Embryonic facial prominence (tissue), 1 donor: ENCODE data around the gene SLC9A2.
A peak's percentile ranks its signal among the peaks of the same experiment; 100 is the strongest.

Source experiments
- DNase-seq: peaks from one replicate; pipeline ENCODE4 v3.0.0-alpha.2; 2016; ENCODE audit errors: extremely low spot score

Gene SLC9A2

GRCh38 chr2:102735416-102736109 is 116.2 kb downstream of the SLC9A2 start:
- no peak for DNase-seq

GRCh38 chr2:102736110-102736409 is 116.7 kb downstream of the SLC9A2 start:
- no peak for DNase-seq

- DNase-seq, result peak; percentile 42
These were observed 117.4 kb downstream of the SLC9A2 start for GRCh38 chr2:102736410-102737409.

GRCh38 chr2:102737431-102737830 is 118.1 kb downstream of the SLC9A2 start:
- no peak for DNase-seq

GRCh38 chr2:102743259-102743658 is 123.9 kb downstream of the SLC9A2 start:
- DNase-seq, result no peak

GRCh38 chr2:102748107-102748506 is 128.8 kb downstream of the SLC9A2 start:
- DNase-seq, result no peak

GRCh38 chr2:102749938-102750337 is 130.6 kb downstream of the SLC9A2 start:
- DNase-seq, result no peak

- DNase-seq, result no peak
These were observed 134.3 kb downstream of the SLC9A2 start for GRCh38 chr2:102753563-102754159.

- no peak for DNase-seq
These were observed 135.2 kb downstream of the SLC9A2 start for GRCh38 chr2:102754456-102755145.

GRCh38 chr2:102755284-102755683 is 135.9 kb downstream of the SLC9A2 start:
- no peak for DNase-seq

- DNase-seq, result no peak
These were observed 139.1 kb downstream of the SLC9A2 start for GRCh38 chr2:102758439-102758838.
